Adipocyte (in vitro differentiated cells): Measurements from ENCODE around the gene KIF1A.
"Not testable (repeated sequence)": the region's sequence is repeated elsewhere in the genome, so short reads cannot be mapped to it uniquely, and the experiment has no call there.

Experiments
- DNase-seq: peaks from one replicate; pipeline ENCODE4 v3.0.0-alpha.2; 2015; ENCODE audit warnings: low read depth
- H3K27me3 ChIP-seq: replicated peaks from 2 replicates; pipeline ENCODE4 v1.7.0; 2013; ENCODE audit warnings: mild to moderate bottlenecking, low read length, moderate library complexity; ENCODE audit not compliant: control insufficient read depth, insufficient read depth
- H3K36me3 ChIP-seq: 2 replicates; pipeline ENCODE4 v1.7.0; 2013; ENCODE audit warnings: low read length, mild to moderate bottlenecking, moderate library complexity; ENCODE audit not compliant: control insufficient read depth, insufficient read depth, severe bottlenecking
- H3K4me1 ChIP-seq: 2 replicates; pipeline ENCODE4 v1.7.0; 2013; ENCODE audit warnings: mild to moderate bottlenecking, low read length, moderate library complexity; ENCODE audit not compliant: control insufficient read depth, insufficient read depth
- H3K4me3 ChIP-seq: 2 replicates; pipeline ENCODE4 v1.7.0; 2013; ENCODE audit warnings: mild to moderate bottlenecking, low read length, moderate library complexity
- H3K9ac ChIP-seq: 2 replicates; pipeline ENCODE4 v1.7.0; 2013; ENCODE audit warnings: mild to moderate bottlenecking, low read length, moderate library complexity
- H3K9me3 ChIP-seq: 2 replicates; pipeline ENCODE4 v1.7.0; 2013; ENCODE audit warnings: mild to moderate bottlenecking, low read length, moderate library complexity; ENCODE audit not compliant: control insufficient read depth

KIF1A gene

GRCh38 chr2:240686460-240686859, 133.6 kb downstream of the KIF1A start:
- Histone ChIP-seq H3K9me3 (no peaks in the 10 kb centered on the region), H3K4me1 (no peaks in the 10 kb centered on the region), H3K9ac (no peak overlapping the region), H3K36me3 (no peaks in the 10 kb centered on the region), H3K27me3 (peaks cover 8% of the 10 kb centered on the region), H3K4me3 (no peak overlapping the region)
- DNase-seq, result no peak

- Histone ChIP-seq H3K9me3 (no peaks in the 10 kb centered on the region), H3K9ac (no peak overlapping the region)
- no peak for DNase-seq
Measured at GRCh38 chr2:240685771-240686371, 134.1 kb downstream of the KIF1A start.

GRCh38 chr2:240683980-240684728, 135.9 kb downstream of the KIF1A start:
- not testable (repeated sequence) for H3K4me3 ChIP-seq, H3K27me3 ChIP-seq, H3K9me3 ChIP-seq, H3K36me3 ChIP-seq, H3K9ac ChIP-seq, H3K4me1 ChIP-seq, DNase-seq

More at GRCh38 chr2:240685771-240686371, 134.1 kb downstream of the KIF1A start:
- Histone ChIP-seq H3K4me3 (no peak overlapping the region), H3K4me1 (no peaks in the 10 kb centered on the region), H3K27me3 (peaks cover 8% of the 10 kb centered on the region), H3K36me3 (no peaks in the 10 kb centered on the region)

- H3K4me3 ChIP-seq, DNase-seq, H3K36me3 ChIP-seq, H3K9me3 ChIP-seq, H3K4me1 ChIP-seq, H3K9ac ChIP-seq, H3K27me3 ChIP-seq: not testable (repeated sequence)
Measured at GRCh38 chr2:240683329-240683979, 136.6 kb downstream of the KIF1A start.

- not testable (repeated sequence) for H3K4me3 ChIP-seq, DNase-seq, H3K36me3 ChIP-seq
Measured at GRCh38 chr2:240682431-240683224, 137.4 kb downstream of the KIF1A start, which contains the start of gene AQP12B. AQP12B (minus strand) TSS chr2:240682885; CDS start chr2:240682837, 48 bp downstream.

GRCh38 chr2:240680185-240680584, 139.8 kb downstream of the KIF1A start:
- H3K36me3 ChIP-seq, H3K4me1 ChIP-seq, H3K27me3 ChIP-seq, H3K9me3 ChIP-seq, DNase-seq, H3K4me3 ChIP-seq, H3K9ac ChIP-seq: not testable (repeated sequence)

More at GRCh38 chr2:240682431-240683224, 137.4 kb downstream of the KIF1A start, which contains the start of gene AQP12B:
- H3K9me3 ChIP-seq, H3K9ac ChIP-seq, H3K4me1 ChIP-seq, H3K27me3 ChIP-seq: not testable (repeated sequence)

- H3K9ac ChIP-seq, H3K36me3 ChIP-seq, H3K4me3 ChIP-seq, DNase-seq, H3K9me3 ChIP-seq, H3K4me1 ChIP-seq, H3K27me3 ChIP-seq: not testable (repeated sequence)
Measured at GRCh38 chr2:240678909-240679308, 141.1 kb downstream of the KIF1A start.

- H3K9me3 ChIP-seq, H3K4me1 ChIP-seq, H3K36me3 ChIP-seq, H3K9ac ChIP-seq, H3K4me3 ChIP-seq, DNase-seq: not testable (repeated sequence)
- peaks cover 12% of the 10 kb centered on the region for H3K27me3 ChIP-seq
Measured at GRCh38 chr2:240678043-240678442, 142.0 kb downstream of the KIF1A start.

- H3K27me3 ChIP-seq, result peaks cover 32% of the 10 kb centered on the region
- not testable (repeated sequence) for H3K9me3 ChIP-seq, H3K4me1 ChIP-seq, H3K4me3 ChIP-seq, DNase-seq, H3K9ac ChIP-seq, H3K36me3 ChIP-seq
Measured at GRCh38 chr2:240675345-240675744, 144.7 kb downstream of the KIF1A start.

GRCh38 chr2:240674461-240675184, 145.4 kb downstream of the KIF1A start:
- peaks cover 40% of the 10 kb centered on the region for H3K27me3 ChIP-seq
- H3K4me3 ChIP-seq, DNase-seq, H3K36me3 ChIP-seq, H3K9ac ChIP-seq, H3K9me3 ChIP-seq, H3K4me1 ChIP-seq: not testable (repeated sequence)
